Measurements from ENCODE around the gene SLF2. TPM values are rescaled to one million over a fixed set of nuclear protein-coding genes. Genes with fewer than 3 reads are reported as not detected.
A peak's percentile ranks its signal among the peaks of the same experiment; 100 is the strongest.

The SLF2 gene
- total RNA-seq, 2 donors from 2014 or later: 31.5 to 38.9 TPM

GRCh38 chr10:100968062-100968736, 55.4 kb downstream of the SLF2 start:
- H3K4me1 Mint-ChIP-seq: peaks cover 33% of the 10 kb centered on the region
- no peak for TF ChIP-seq CTCF (conservative IDR thresholded peaks at IDR 0.05)
- Histone ChIP-seq H3K9me3 (ENCODE audit: control insufficient read depth, low read length) (no peaks in the 10 kb centered on the region), H3K36me3 (ENCODE audit: control insufficient read depth, insufficient read depth, low read length) (peaks cover 30% of the 10 kb centered on the region), H3K4me1 (ENCODE audit: control insufficient read depth, insufficient read depth, low read length) (peaks cover 18% of the 10 kb centered on the region), H3K27ac (ENCODE audit: low read depth, low read length) (no peak overlapping the region), H3K9ac (ENCODE audit: extremely low read depth, low read length, poor library complexity, severe bottlenecking) (no peak overlapping the region), H3K4me3 (ENCODE audit: low read length) (no peak overlapping the region), H3K27me3 (ENCODE audit: control insufficient read depth, insufficient read depth, low read length, poor library complexity, severe bottlenecking) (no peaks in the 10 kb centered on the region)
- peak overlapping the region; percentile 74 for H3K4me3 Mint-ChIP-seq
- H3K27me3 Mint-ChIP-seq (ENCODE audit: insufficient read depth): no peaks in the 10 kb centered on the region
- DNase-seq: no peak
- 100% methylated on average over 1 of the region's 2 CpGs for WGBS, 2 experiments (ENCODE audit: insufficient coverage in 1 of 2, insufficient read length in 1 of 2)
- H3K36me3 Mint-ChIP-seq (ENCODE audit: low read depth): peaks cover 8% of the 10 kb centered on the region
- no peaks in the 10 kb centered on the region for H3K9me3 Mint-ChIP-seq
- no peak overlapping the region for H3K27ac Mint-ChIP-seq

DNA sequence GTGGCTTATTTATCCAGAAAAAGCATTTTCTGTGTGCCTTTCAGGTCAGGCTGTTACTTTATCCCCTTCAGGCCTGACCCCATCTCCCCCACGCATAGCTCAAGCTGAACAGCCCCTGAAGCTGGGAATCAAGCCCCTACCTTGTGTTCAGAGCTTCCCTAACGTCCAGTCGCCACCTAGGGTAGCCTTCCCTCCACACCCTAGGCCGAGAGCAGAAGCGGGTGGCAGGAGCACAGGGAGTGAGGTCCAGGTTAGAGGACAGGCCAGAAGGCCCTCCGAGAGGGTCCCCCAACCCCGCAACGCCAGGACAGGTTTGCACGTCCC, 56.1 kb downstream of the SLF2 start:
- peaks cover 33% of the 10 kb centered on the region for H3K4me1 Mint-ChIP-seq
- H3K9me3 ChIP-seq (ENCODE audit: control insufficient read depth, low read length): no peaks in the 10 kb centered on the region
- no peak overlapping the region for H3K9ac ChIP-seq (ENCODE audit: extremely low read depth, low read length, poor library complexity, severe bottlenecking)
- no peak for TF ChIP-seq CTCF (conservative IDR thresholded peaks at IDR 0.05)
- no peak overlapping the region for H3K27ac ChIP-seq (ENCODE audit: low read depth, low read length)
- peak overlapping the region; percentile 74 for H3K4me3 Mint-ChIP-seq
- no peak for DNase-seq
- peaks cover 18% of the 10 kb centered on the region for H3K4me1 ChIP-seq (ENCODE audit: control insufficient read depth, insufficient read depth, low read length)
- no peak overlapping the region for H3K27ac Mint-ChIP-seq
- 14 to 38% methylated on average over 4 to 9 of the region's 9 CpGs for WGBS, 2 experiments (ENCODE audit: insufficient coverage in 1 of 2, insufficient read length in 1 of 2)
- no peaks in the 10 kb centered on the region for H3K9me3 Mint-ChIP-seq
- peaks cover 25% of the 10 kb centered on the region for H3K36me3 ChIP-seq (ENCODE audit: control insufficient read depth, insufficient read depth, low read length)
- H3K36me3 Mint-ChIP-seq (ENCODE audit: low read depth): peaks cover 14% of the 10 kb centered on the region
- no peaks in the 10 kb centered on the region for H3K27me3 ChIP-seq (ENCODE audit: control insufficient read depth, insufficient read depth, low read length, poor library complexity, severe bottlenecking)
- H3K4me3 ChIP-seq (ENCODE audit: low read length): peak overlapping the region; percentile 74
- no peaks in the 10 kb centered on the region for H3K27me3 Mint-ChIP-seq (ENCODE audit: insufficient read depth)

DNA sequence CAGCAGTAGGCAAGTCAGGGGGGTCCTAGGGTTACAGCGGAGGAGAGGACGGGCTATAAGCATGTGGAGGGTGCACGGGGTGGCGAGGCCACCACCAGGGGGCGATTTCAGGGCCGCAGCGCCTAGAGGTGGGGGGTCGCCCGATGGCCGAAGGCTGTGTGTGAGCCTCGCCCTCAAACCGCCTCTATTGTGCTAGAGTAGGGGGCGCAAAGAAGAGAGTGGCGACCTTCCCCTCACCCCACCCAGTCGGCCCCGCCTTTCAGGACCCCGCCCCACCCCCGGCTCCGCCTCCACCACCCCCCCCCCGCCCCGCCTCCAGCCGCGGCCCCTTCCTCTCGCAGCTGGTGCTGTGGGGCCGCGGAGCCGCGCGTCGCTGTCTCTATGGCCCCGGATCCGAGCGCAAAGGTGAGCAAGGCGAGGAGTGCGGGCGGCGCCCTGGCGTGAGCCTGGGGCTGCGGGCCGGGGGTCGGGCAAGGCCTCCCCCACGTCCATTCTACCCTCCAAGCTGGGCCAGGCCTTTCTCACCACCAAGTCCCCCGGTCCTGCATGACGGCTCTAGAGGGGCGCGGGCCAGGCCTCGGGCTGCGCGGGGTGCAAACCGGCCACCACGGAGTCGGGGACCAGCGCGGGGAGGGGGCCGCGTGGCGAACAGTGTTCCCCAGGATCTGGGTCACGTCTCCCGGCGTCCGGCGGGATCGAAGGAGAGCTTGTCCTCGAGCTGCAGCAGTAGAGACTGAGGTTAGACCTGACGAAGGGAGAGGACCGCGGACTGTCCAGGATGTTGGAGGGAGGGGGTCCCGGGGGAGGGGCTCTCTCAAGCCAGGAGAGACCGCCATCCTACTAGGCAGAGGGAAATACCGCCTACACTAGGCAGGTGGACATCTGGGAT, 56.7 kb downstream of the SLF2 start, which contains the start of gene SEMA4G:
TSS of gene SEMA4G (plus strand) at position 318 of the 889 bp plus-strand sequence. CDS start 3,409 bp downstream, outside the sequence.
- Histone ChIP-seq H3K27ac (ENCODE audit: low read depth, low read length) (no peak within 1 kb of the TSS), H3K4me3 (ENCODE audit: low read length) (peak within 1 kb of the TSS; percentile 82), H3K9ac (ENCODE audit: extremely low read depth, low read length, poor library complexity, severe bottlenecking) (peak within 1 kb of the TSS; percentile 34), H3K9me3 (ENCODE audit: control insufficient read depth, low read length) (no peaks in the 10 kb centered on the region), H3K36me3 (ENCODE audit: control insufficient read depth, insufficient read depth, low read length) (peaks cover 19% of the 10 kb centered on the region), H3K4me1 (ENCODE audit: control insufficient read depth, insufficient read depth, low read length) (peaks cover 18% of the 10 kb centered on the region), H3K27me3 (ENCODE audit: control insufficient read depth, insufficient read depth, low read length, poor library complexity, severe bottlenecking) (no peaks in the 10 kb centered on the region)
- Mint-ChIP-seq H3K27me3 (ENCODE audit: insufficient read depth) (no peaks in the 10 kb centered on the region), H3K4me3 (peak within 1 kb of the TSS; percentile 74), H3K27ac (no peak within 1 kb of the TSS), H3K36me3 (ENCODE audit: low read depth) (peaks cover 19% of the 10 kb centered on the region), H3K4me1 (peaks cover 33% of the 10 kb centered on the region), H3K9me3 (no peaks in the 10 kb centered on the region)
- 3 to 4% methylated on average over 21 to 58 of the region's 70 CpGs for WGBS, 2 experiments (ENCODE audit: insufficient coverage in 1 of 2, insufficient read length in 1 of 2)
- TF ChIP-seq CTCF (conservative IDR thresholded peaks at IDR 0.05): peak; percentile 95
- peak; percentile 94 for DNase-seq
